Vagina (tissue), 2 donors: ENCODE results near the gene KATNB1. TPM values are rescaled to one million over a fixed set of nuclear protein-coding genes. Genes with fewer than 3 reads are reported as not detected.
A peak's percentile ranks its signal among the peaks of the same experiment; 100 is the strongest.

Experiments used
- DNase-seq, 2 donors: peaks; one replicate each; pipeline ENCODE4 v3.0.0-alpha.2; 2017; ENCODE audit errors: extremely low spot score in 2 of 2
- H3K27ac ChIP-seq: fragments of 200-600 bp; sonication (generic); one replicate; pipeline ENCODE4 v1.5.1; 2019
- H3K27me3 ChIP-seq: fragments of 200-600 bp; sonication (generic); one replicate; pipeline ENCODE4 v1.5.1; 2019
- H3K36me3 ChIP-seq, 2 donors: fragments of 200-600 bp; sonication (generic); one replicate each; pipeline ENCODE4 v1.5.1; 2017 to 2019
- H3K4me1 ChIP-seq: fragments of 200-600 bp; sonication (generic); one replicate; pipeline ENCODE4 v1.5.1; 2019
- H3K4me3 ChIP-seq, 2 donors: fragments of 200-600 bp; sonication (generic); 1 replicate in 1 of 2; 2 replicates in 1 of 2; pipeline ENCODE4 v1.5.1; 2016 to 2019
- H3K9me3 ChIP-seq: fragments of 200-600 bp; sonication (generic); one replicate; pipeline ENCODE4 v1.5.1; 2019
- CTCF ChIP-seq, 3 experiments: fragments of 450-650 bp in 2 of 3; fragments of 200-600 bp in 1 of 3; sonication (generic) in 1 of 3; IDR thresholded peaks; one replicate each; pipeline ENCODE4 v1.5.1; 2017 to 2019; ENCODE audit warnings: antibody characterized with exemption in 3 of 3, mild to moderate bottlenecking in 2 of 3, moderate library complexity in 2 of 3
- POLR2A ChIP-seq, 2 donors: fragments of 450-650 bp; IDR thresholded peaks; one replicate each; pipeline ENCODE4 v1.6.1; 2017; ENCODE audit warnings: antibody characterized with exemption in 2 of 2, mild to moderate bottlenecking in 2 of 2, moderate library complexity in 2 of 2
- POLR2AphosphoS5 ChIP-seq, 2 donors: sonication (generic); formaldehyde crosslinking; IDR thresholded peaks; one replicate each; pipeline ENCODE4 v1.9.0; 2017; ENCODE audit warnings: antibody characterized with exemption in 2 of 2, mild to moderate bottlenecking in 2 of 2, low read depth in 1 of 2; ENCODE audit not compliant: insufficient read depth in 1 of 2
- intact Hi-C: fragments of 100-400 bp; cut with DNase I; formaldehyde crosslinking; loops from one replicate; pipeline ENCODE4 v1.15.1; 2023
- total RNA-seq: library from RNA; depleted of rRNA; stranded (reverse); fragments of >200 nt; gene quantifications from one replicate; pipeline ENCODE4 v1.2.3, GENCODE V29; 2016

The KATNB1 gene
- total RNA-seq, 1 donor from 2014 or later, result 23.6 TPM

GRCh38 chr16:57799600-57800199, 64.1 kb downstream of the KATNB1 start:
- H3K4me1 ChIP-seq, result peaks cover 60% of the 10 kb centered on the region
- no peaks in the 10 kb centered on the region for H3K36me3 ChIP-seq
- H3K27ac ChIP-seq, result no peak overlapping the region
- H3K4me3 ChIP-seq, result no peak overlapping the region
- no peak for TF ChIP-seq CTCF (IDR thresholded peaks at IDR 0.05)
- intact Hi-C loops, result loop anchor here (5.0 kb wide), 1 partner anchor 198 kb away; no protein-coding TSS in a partner anchor
- H3K9me3 ChIP-seq, result no peaks in the 10 kb centered on the region
- DNase-seq, result no peak
- H3K27me3 ChIP-seq, result no peaks in the 10 kb centered on the region

- intact Hi-C loops, result loop anchor here (5.0 kb wide), 1 partner anchor 197 kb away; no protein-coding TSS in a partner anchor
- Histone ChIP-seq H3K36me3 (no peaks in the 10 kb centered on the region), H3K4me3 (peak overlapping the region; percentile 69 to 74), H3K4me1 (peaks cover 60% of the 10 kb centered on the region), H3K27ac (peak overlapping the region; percentile 93), H3K9me3 (no peaks in the 10 kb centered on the region), H3K27me3 (no peaks in the 10 kb centered on the region)
- TF ChIP-seq CTCF (IDR thresholded peaks at IDR 0.05) (no peak), POLR2A (IDR thresholded peaks at IDR 0.05) (no peak), POLR2AphosphoS5 (IDR thresholded peaks at IDR 0.05; ENCODE audit: insufficient read depth in 1 of 2, low read depth in 1 of 2) (no peak)
- no peak for DNase-seq
These were observed 64.9 kb downstream of the KATNB1 start for GRCh38 chr16:57800200-57801097.

GRCh38 chr16:57801098-57801808, 65.7 kb downstream of the KATNB1 start:
- peak in 1 of 2 donors; percentile 52 for TF ChIP-seq POLR2AphosphoS5 (IDR thresholded peaks at IDR 0.05; ENCODE audit: insufficient read depth in 1 of 2, low read depth in 1 of 2)
- no peak for TF ChIP-seq CTCF (IDR thresholded peaks at IDR 0.05)
- DNase-seq, result no peak
- H3K36me3 ChIP-seq, result no peaks in the 10 kb centered on the region
- peak overlapping the region; percentile 93 for H3K27ac ChIP-seq
- H3K9me3 ChIP-seq, result no peaks in the 10 kb centered on the region
- intact Hi-C loops, result loop anchor here (5.0 kb wide), 1 partner anchor 196 kb away; no protein-coding TSS in a partner anchor
- peaks cover 60% of the 10 kb centered on the region for H3K4me1 ChIP-seq
- no peaks in the 10 kb centered on the region for H3K27me3 ChIP-seq
- peak overlapping the region; percentile 69 to 74 for H3K4me3 ChIP-seq

DNA sequence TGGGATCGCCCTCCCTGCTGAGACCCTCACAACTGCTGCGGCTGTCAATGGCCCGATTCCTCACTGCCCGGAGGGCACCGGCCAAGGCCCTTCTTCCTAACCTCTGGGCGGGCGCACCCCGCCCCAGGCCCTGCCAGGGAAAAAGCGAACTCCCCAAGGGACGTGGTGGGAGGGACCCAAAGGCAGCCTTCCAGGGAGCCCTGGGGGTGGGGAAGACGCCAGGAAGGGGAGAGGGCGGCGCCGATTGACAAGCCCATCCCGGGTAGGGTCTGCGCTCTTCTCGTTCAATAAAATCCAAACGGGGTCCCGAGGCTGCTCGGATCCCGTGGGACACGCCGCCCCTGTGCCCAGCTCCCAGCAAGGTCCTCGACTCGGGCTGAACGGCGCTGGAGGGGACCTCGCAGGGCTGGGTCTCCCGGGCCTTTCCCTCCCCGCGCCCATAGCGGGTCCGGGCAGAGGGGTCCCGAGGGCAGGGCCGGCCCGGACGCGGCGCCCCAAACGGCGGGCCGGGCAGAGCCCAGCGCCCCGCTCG, 66.3 kb downstream of the KATNB1 start:
- Histone ChIP-seq H3K9me3 (no peaks in the 10 kb centered on the region), H3K4me1 (peaks cover 60% of the 10 kb centered on the region), H3K27me3 (no peaks in the 10 kb centered on the region), H3K27ac (peak overlapping the region; percentile 93), H3K4me3 (peak overlapping the region; percentile 69 to 74), H3K36me3 (no peaks in the 10 kb centered on the region)
- TF ChIP-seq POLR2AphosphoS5 (IDR thresholded peaks at IDR 0.05; ENCODE audit: insufficient read depth in 1 of 2, low read depth in 1 of 2) (no peak), POLR2A (IDR thresholded peaks at IDR 0.05) (no peak), CTCF (IDR thresholded peaks at IDR 0.05) (no peak)
- intact Hi-C loops, result loop anchor here (5.0 kb wide), 1 partner anchor 195 kb away; no protein-coding TSS in a partner anchor
- DNase-seq, result no peak
